Measurements from ENCODE around the gene HMGCLL1. TPM values are rescaled to one million over a fixed set of nuclear protein-coding genes. Genes with fewer than 3 reads are reported as not detected.
A peak's percentile ranks its signal among the peaks of the same experiment; 100 is the strongest.

Gene HMGCLL1
- 1 to 10 TPM in 1 of 3 donors, under 1 TPM in 2; 0.27 to 1.0 (median 0.46) TPM for total RNA-seq
- long read RNA-seq, donor 1, partial matches to known transcripts, result 0 of 1 reads
- long read RNA-seq, donor 1, other reads (novel, unspliced or antisense), result 0 of 1 reads
- long read RNA-seq, donor 2, result 0 reads

DNA sequence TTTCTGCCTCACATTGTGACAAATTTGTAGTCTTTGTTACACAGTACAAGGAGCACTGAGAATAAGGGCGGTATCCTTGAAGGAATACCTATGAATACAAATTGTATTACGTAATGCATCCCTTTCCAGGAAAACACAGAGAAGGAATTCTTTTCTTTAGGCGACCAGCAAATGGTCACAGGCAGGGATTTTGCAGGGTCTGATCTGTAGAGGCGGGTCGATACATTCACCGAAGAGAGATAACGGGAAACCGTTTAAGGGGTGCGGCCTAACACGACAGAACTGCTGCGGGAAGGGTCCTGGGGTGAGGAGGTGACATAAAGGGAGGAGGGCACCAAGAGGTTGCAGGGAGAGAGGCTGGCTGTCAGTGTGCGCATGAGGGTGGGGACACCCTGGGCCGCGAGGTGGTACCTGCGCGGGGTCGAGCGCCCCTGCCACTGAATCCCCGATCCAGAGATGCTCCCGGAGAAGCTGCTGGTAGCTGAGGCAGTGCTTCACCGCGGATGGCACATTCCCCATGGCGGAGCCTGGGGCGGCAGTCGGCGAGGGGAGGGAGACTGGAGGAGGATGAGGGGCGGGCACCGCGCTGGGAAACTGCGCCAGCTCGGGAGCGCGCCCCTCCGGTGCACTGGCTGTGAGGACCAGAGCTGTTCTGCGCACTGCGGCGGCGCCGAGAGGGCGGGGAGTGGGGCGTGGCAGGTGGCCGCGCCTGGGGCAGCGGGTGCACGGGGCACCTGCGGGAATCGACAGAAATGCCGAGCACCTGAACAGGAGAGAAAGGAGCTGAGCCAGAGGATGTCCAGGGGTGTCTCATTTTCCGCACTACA, at the start of gene HMGCLL1:
TSS of gene HMGCLL1 (minus strand) at position 656 of the 827 bp plus-strand sequence. CDS start at position 519, 137 bp downstream.
- ATAC-seq (peak; percentile 62), DNase-seq (peak; percentile 12 to 42 (median 39))
- TF ChIP-seq, protein P1, sequence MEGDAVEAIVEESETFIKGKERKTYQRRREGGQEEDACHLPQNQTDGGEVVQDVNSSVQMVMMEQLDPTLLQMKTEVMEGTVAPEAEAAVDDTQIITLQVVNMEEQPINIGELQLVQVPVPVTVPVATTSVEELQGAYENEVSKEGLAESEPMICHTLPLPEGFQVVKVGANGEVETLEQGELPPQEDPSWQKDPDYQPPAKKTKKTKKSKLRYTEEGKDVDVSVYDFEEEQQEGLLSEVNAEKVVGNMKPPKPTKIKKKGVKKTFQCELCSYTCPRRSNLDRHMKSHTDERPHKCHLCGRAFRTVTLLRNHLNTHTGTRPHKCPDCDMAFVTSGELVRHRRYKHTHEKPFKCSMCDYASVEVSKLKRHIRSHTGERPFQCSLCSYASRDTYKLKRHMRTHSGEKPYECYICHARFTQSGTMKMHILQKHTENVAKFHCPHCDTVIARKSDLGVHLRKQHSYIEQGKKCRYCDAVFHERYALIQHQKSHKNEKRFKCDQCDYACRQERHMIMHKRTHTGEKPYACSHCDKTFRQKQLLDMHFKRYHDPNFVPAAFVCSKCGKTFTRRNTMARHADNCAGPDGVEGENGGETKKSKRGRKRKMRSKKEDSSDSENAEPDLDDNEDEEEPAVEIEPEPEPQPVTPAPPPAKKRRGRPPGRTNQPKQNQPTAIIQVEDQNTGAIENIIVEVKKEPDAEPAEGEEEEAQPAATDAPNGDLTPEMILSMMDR (IDR thresholded peaks at IDR 0.05), result no peak
- no peaks in the 10 kb centered on the region for H3K9me3 ChIP-seq
- no peak within 1 kb of the TSS for H3K4me3 ChIP-seq
- intact Hi-C loops (cut with DNase I, micrococcal nuclease), result no loop called here
- no peaks in the 10 kb centered on the region for H3K36me3 ChIP-seq (ENCODE audit: low read depth)
- no peaks in the 10 kb centered on the region for H3K4me1 ChIP-seq (ENCODE audit: low read depth)

DNA sequence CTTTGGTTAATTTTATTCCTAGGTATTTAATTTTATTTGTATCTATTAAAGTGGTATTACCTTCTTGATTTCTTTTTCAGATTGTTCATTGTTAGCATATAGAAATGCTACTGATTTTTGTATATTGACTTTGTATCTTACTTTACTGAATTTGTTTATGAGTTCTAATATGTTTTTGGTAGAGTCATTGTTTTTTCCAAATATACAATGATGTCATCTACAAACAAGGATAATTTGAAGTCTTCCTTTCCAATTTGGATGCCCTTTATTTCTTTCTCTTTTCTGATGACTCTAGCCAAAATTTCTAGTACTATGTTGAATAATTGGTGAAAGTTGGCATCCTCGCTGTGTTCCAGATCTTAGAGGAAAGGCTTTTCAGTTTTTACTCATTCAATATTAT, 43.0 kb upstream of the HMGCLL1 start:
- intact Hi-C loops (cut with DNase I, micrococcal nuclease), result no loop called here
- ATAC-seq, result no peak
- H3K4me3 ChIP-seq, result no peak overlapping the region

DNA sequence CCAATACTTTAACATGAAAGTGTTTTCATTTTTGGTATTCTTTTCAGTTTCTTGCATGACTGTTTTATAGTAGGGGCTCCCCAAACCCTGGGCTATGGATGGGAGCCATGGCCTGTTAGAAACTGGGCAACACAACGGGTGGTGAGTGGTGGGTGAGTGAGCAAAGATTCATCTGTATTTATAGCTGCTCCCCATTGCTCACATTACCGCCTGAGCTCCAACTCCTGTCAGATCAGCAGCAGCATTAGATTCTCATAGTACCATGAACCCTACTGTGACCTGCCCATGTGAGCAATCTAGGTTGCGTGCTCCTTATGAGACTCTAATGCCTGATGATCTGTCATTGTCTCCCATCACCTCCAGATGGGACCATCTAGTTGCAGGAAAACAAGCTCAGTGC, 42.3 kb upstream of the HMGCLL1 start:
- intact Hi-C loops (cut with DNase I, micrococcal nuclease), result no loop called here
- no peak for DNase-seq

More for the DNA sequence above, 43.0 kb upstream of the HMGCLL1 start:
- H3K36me3 ChIP-seq (ENCODE audit: low read depth), result no peaks in the 10 kb centered on the region
- H3K4me1 ChIP-seq (ENCODE audit: low read depth), result no peaks in the 10 kb centered on the region
- TF ChIP-seq, protein P1 (IDR thresholded peaks at IDR 0.05), result no peak
- DNase-seq, result no peak
- H3K9me3 ChIP-seq, result no peaks in the 10 kb centered on the region

DNA sequence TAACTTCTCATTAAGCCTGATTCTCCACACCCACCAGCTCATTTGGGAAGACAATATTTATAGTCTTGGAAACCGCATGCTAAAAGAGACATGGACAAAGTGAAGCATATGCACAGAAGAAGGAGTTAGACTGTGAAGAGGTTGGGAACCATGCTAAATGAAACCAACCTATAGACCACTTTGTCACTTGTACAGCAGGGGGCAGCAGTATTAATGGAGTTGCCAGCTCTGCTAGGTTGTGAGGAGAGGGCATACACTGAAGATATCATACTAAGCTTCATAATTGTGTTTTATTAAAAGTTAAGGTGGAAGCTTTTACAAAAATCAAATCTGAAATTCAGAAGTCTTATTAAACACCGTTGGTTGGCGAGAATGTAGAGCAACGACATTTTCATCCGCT, 38.3 kb upstream of the HMGCLL1 start:
- intact Hi-C loops (cut with DNase I, micrococcal nuclease), result no loop called here
- DNase-seq, result peak in 1 of 3 donors; percentile 51
- H3K9me3 ChIP-seq, result no peaks in the 10 kb centered on the region
- no peaks in the 10 kb centered on the region for H3K36me3 ChIP-seq (ENCODE audit: low read depth)
- TF ChIP-seq, protein P1 (IDR thresholded peaks at IDR 0.05), result no peak
- no peaks in the 10 kb centered on the region for H3K4me1 ChIP-seq (ENCODE audit: low read depth)
- H3K4me3 ChIP-seq, result no peak overlapping the region
- ATAC-seq, result peak; percentile 40

More for the DNA sequence above, 42.3 kb upstream of the HMGCLL1 start:
- no peaks in the 10 kb centered on the region for H3K9me3 ChIP-seq
- H3K36me3 ChIP-seq (ENCODE audit: low read depth), result no peaks in the 10 kb centered on the region
- ATAC-seq, result no peak
- no peak overlapping the region for H3K4me3 ChIP-seq
- H3K4me1 ChIP-seq (ENCODE audit: low read depth), result no peaks in the 10 kb centered on the region
- TF ChIP-seq, protein P1 (IDR thresholded peaks at IDR 0.05), result no peak

DNA sequence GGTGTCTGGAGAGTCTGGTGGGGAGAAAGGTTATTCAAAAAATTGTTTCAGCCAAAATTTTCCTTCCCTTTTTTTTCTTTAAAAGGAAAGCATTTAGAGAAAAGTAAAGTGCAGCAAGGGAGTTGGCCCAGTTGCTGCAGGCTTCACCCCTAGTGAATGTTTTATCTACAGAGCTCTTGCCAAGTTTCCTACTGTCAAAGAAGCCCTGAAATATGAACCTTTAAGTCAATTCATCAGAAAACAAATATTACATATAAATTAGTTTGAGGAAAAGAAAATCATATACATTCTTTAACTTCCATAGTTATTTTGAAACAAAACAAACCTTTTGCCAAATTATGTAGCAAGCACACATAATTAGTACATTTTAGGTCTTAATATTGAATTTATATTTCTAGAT, 25.0 kb upstream of the HMGCLL1 start:
- no peaks in the 10 kb centered on the region for H3K4me1 ChIP-seq (ENCODE audit: low read depth)
- H3K9me3 ChIP-seq, result no peaks in the 10 kb centered on the region
- TF ChIP-seq, protein P1 (IDR thresholded peaks at IDR 0.05), result no peak
- DNase-seq, result no peak
- no peaks in the 10 kb centered on the region for H3K36me3 ChIP-seq (ENCODE audit: low read depth)
- no peak for ATAC-seq
- H3K4me3 ChIP-seq, result no peak overlapping the region
- intact Hi-C loops (cut with DNase I, micrococcal nuclease), result no loop called here

All from mucosa of descending colon (tissue), 3 donors.